IPS-15b (cell line): ENCODE measurements around the gene LENG9.

Experiments
- H3K27me3 ChIP-seq: one replicate; pipeline ENCODE4 v1.6.1; 2013; ENCODE audit warnings: low read length; ENCODE audit not compliant: control insufficient read depth, insufficient read depth
- H3K36me3 ChIP-seq: one replicate; pipeline ENCODE4 v1.6.1; 2013; ENCODE audit warnings: low read length; ENCODE audit not compliant: control insufficient read depth, insufficient read depth
- H3K4me1 ChIP-seq: one replicate; pipeline ENCODE4 v1.6.1; 2013; ENCODE audit warnings: mild to moderate bottlenecking, low read length; ENCODE audit not compliant: control insufficient read depth, insufficient read depth
- H3K4me3 ChIP-seq: one replicate; pipeline ENCODE4 v1.5.1; 2013; ENCODE audit warnings: low read depth, low read length
- H3K9ac ChIP-seq: one replicate; pipeline ENCODE4 v1.6.1; 2013; ENCODE audit warnings: low read depth, mild to moderate bottlenecking, low read length
- H3K9me3 ChIP-seq: one replicate; pipeline ENCODE4 v1.6.1; 2013; ENCODE audit warnings: mild to moderate bottlenecking, low read length; ENCODE audit not compliant: control insufficient read depth, insufficient read depth

Gene LENG9

DNA sequence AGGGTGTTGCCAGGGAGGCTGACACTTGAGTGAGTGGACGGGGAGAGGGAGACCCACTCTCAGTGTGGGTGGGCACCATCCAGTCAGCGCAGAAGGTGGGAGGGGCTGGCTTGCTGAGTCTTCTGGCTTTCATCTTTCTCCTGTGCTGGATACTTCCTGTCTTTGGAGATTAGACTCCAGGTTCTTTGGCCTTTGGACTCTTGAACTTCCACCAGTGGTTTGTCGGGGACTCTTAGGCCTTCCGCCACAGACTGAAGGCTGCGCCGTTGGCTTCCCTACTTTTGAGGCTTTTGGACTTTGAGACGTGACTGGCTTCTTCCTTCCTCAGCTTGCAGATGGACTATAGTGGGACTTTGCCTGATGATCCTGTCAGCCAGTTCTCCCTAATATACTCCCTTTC is 18.8 kb downstream of the LENG9 start:
- Histone ChIP-seq H3K27me3 (no peaks in the 10 kb centered on the region), H3K4me1 (peaks cover 3% of the 10 kb centered on the region), H3K9me3 (no peaks in the 10 kb centered on the region), H3K36me3 (no peaks in the 10 kb centered on the region), H3K4me3 (no peak overlapping the region), H3K9ac (no peak overlapping the region)

DNA sequence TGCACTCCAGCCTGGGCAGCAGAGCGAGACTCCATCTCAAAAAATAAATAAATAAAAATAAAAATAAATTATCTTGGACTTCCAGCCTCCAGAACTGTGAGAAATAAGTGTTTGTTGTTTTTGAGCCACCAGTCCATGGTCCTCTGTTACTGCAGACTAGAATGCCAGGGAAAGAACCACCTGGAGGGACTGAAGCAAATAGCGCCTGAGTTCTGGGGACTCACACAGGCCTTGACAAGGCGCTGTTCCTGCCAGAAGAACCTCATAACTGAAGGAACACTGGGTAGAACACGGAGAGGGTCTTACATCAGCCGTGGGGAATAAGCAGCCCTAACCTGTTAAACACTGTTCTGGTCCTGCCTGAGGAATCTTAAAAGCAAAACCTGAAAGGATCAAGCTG is 22.9 kb downstream of the LENG9 start:
- H3K27me3 ChIP-seq, result no peaks in the 10 kb centered on the region
- H3K9me3 ChIP-seq, result no peaks in the 10 kb centered on the region
- H3K4me3 ChIP-seq, result no peak overlapping the region
- H3K36me3 ChIP-seq, result no peaks in the 10 kb centered on the region
- no peak overlapping the region for H3K9ac ChIP-seq
- peaks cover 8% of the 10 kb centered on the region for H3K4me1 ChIP-seq

DNA sequence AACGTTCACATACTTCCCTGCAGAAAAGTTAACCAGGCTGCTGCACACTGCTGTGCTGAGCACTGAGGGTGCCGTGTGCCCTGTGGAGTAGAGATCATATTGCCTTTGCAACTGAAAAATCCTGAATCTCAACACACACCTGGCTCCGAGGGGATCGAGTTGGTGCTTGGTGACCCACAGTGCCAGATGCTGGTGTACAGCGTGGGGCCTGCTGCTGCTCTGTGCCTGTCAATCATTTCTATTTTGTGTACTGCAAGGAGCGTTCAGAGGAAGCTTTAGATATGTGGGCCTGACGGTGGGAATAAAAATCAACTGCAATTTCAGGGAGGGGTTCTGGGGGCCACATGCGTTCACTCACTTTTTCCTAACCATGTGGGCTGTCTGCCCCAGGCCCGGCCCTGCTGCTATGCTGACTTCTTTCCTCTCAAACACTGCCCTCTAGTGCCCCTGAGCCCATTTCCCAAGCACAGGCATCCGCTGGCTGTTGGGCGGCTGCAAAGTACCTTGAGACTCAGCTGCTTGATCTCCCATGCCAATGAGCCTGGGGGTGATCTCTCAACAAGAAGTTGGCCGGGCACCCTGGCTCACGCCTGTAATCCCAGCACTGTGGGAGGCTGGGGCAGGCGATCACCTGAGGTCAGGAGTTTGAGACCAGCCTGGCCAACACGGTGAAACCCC is 24.3 kb downstream of the LENG9 start:
- no peak overlapping the region for H3K9ac ChIP-seq
- peaks cover 14% of the 10 kb centered on the region for H3K4me1 ChIP-seq
- no peaks in the 10 kb centered on the region for H3K36me3 ChIP-seq

DNA sequence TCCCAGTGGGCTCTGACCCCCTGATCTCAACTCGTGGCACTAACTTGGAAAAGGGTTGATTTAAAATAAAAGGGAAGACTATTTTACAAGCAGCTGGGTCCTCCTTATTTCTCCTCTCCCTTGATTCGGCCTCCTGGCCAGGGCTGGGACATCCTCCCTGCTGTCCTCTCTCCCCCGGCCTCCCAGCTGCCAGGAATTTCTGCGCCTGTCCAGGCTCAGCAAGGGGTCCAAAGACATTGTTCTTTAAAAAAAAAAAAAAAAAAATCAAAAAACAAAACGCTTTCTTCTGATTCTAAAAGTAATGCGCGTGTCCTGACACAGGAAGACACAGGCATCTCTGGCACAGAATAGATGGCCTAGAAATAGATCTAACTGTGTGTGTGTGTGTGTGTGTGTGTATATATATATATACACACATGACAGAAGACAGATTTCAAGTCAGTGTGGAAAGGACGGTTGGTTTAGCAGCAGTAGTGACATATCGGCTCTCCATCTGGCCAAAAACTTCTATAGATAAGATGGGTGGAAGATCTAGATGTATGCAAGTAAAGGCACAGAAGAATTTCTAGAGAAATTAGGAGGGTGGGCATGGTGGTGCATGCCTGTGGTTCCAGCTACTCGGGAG is 26.8 kb downstream of the LENG9 start:
- no peak overlapping the region for H3K9ac ChIP-seq
- peak overlapping the region; percentile 43 for H3K4me3 ChIP-seq
- peaks cover 16% of the 10 kb centered on the region for H3K4me1 ChIP-seq
- peaks cover 2% of the 10 kb centered on the region for H3K27me3 ChIP-seq
- no peaks in the 10 kb centered on the region for H3K9me3 ChIP-seq
- H3K36me3 ChIP-seq, result peaks cover 4% of the 10 kb centered on the region

More for the DNA sequence above, 24.3 kb downstream of the LENG9 start:
- H3K4me3 ChIP-seq, result no peak overlapping the region
- H3K9me3 ChIP-seq, result no peaks in the 10 kb centered on the region
- no peaks in the 10 kb centered on the region for H3K27me3 ChIP-seq

DNA sequence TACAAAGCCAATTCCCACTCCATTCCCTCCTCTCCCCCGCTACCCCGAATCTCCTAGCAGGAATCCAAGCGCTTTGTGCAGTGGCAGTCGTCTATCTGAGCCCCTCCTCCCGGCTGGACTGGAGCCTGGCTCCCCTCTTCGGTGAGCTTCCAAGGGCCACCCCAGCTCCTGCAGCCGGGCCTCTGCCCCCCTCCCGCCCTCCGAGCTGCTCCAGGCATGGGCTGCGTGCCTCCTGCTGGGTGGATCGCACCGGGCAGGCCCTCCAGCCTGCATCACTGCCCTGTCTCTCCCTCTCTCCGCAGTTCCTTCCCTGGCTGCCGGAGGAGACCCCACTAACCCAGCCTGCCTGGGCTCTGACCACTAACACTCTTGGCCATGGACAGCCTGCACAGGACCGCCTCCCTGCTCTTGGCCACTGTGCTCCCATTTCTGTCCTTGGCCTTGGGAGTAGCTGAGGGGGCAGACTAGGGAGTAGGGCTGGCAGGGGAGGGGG is 27.5 kb downstream of the LENG9 start:
- H3K9me3 ChIP-seq, result no peaks in the 10 kb centered on the region
- H3K27me3 ChIP-seq, result peaks cover 2% of the 10 kb centered on the region
- H3K4me1 ChIP-seq, result peaks cover 16% of the 10 kb centered on the region
- no peak overlapping the region for H3K9ac ChIP-seq
- peak overlapping the region; percentile 43 for H3K4me3 ChIP-seq
- peaks cover 4% of the 10 kb centered on the region for H3K36me3 ChIP-seq

DNA sequence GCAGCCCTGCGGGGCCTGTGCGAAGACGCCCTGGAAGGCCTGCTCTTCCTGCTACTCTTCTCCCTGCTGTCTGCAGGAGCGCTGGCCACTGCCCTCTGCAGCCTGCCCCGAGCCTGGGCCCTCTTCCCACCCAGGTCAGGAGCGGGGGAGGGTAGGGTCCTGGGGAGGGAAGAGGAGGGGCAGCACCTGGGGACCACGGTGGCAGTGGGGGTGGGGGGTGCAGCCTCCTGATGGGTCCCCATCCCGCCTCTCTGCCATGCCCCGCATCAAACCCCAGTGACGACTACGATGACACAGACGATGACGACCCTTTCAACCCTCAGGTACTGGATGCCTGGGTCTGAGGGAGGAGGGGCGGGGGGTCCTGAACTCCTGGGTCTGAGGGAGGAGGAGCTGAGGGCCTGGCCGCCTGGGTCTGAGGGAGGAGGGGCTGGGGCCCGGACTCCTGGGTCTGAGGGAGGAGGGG is 28.0 kb downstream of the LENG9 start:
- peak overlapping the region; percentile 43 for H3K4me3 ChIP-seq
- peaks cover 2% of the 10 kb centered on the region for H3K27me3 ChIP-seq

DNA sequence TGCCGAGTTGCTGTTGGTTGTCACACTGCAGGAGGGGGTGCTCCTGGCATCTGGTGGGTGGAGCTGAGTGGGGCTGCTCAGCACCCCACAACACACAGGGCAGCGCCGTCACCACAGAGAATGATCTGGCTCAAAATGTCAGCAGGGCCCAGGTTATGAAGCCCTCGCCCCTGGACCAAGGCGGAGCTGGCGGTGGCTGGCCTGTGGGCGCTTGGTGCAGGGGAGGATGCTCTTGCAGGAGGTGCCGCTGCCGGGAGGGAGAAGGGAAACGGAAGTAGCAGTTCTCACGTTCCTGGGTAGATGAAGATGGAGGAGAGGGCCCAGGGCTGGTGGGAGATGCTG is 28.7 kb downstream of the LENG9 start:
- H3K27me3 ChIP-seq, result peaks cover 2% of the 10 kb centered on the region
- peaks cover 13% of the 10 kb centered on the region for H3K4me1 ChIP-seq
- peak overlapping the region; percentile 8 for H3K4me3 ChIP-seq
- H3K9ac ChIP-seq, result no peak overlapping the region
- no peaks in the 10 kb centered on the region for H3K9me3 ChIP-seq
- H3K36me3 ChIP-seq, result peaks cover 4% of the 10 kb centered on the region

More for the DNA sequence above, 28.0 kb downstream of the LENG9 start:
- peaks cover 16% of the 10 kb centered on the region for H3K4me1 ChIP-seq
- H3K36me3 ChIP-seq, result peaks cover 4% of the 10 kb centered on the region
- H3K9ac ChIP-seq, result no peak overlapping the region
- no peaks in the 10 kb centered on the region for H3K9me3 ChIP-seq

DNA sequence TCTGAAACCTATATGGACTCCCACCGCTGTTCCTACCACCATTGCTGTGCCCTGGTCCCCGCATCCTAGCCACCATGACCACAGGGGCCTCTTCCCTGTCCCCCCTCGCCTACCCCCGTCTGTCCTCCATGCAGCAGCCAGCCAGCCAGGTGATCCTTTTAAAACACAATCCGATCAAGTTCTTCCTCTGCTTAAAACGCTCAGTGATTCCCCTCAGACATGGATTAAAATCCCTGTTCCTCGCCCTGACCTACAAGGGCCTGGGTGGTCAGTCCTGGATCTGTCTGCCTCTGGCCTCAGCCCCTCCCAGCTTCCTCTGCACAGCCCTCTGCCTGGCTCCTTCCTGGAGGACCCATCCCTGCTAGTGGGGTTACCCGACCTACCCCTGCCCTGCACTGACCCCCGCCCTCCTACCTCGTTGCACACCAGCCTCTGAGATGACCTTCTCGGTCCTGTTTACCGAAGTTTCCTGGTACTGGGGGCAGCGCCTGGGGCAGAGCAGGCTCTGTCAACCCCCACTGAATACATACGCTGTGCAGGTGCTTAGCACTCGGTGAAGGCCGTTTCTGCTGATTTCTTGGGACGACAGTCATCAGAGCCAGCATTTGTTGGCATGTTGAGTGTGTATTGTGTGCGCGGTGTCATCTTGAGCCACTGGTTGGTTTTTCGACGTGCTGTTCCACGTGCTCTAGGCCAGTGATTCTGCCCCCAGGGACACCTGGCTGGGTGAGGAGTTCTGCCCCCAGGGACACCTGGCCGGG is 29.3 kb downstream of the LENG9 start:
- peaks cover 13% of the 10 kb centered on the region for H3K4me1 ChIP-seq
- H3K36me3 ChIP-seq, result peaks cover 4% of the 10 kb centered on the region
- H3K9ac ChIP-seq, result peak overlapping the region; percentile 26
- H3K4me3 ChIP-seq, result no peak overlapping the region
- H3K9me3 ChIP-seq, result no peaks in the 10 kb centered on the region
- H3K27me3 ChIP-seq, result peaks cover 2% of the 10 kb centered on the region

DNA sequence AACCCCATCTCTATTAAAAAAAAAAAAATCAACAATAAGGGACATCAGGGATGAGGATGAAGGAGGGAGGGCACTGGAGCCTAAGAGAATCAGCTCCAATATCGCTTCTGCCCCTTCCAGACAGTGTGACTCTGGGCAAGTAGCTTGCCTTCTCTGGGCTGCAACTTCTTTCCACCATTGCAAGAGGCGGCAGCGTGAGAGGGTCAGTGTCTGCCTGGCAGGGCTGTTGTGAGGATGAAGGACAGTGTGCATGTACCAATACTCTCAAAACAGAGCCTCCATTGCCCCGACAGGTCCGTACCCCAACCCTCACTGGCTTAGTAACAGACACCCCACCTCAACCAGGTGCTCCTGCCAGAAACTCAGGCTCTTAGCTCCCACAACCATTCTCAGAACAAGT is 29.9 kb downstream of the LENG9 start:
- Histone ChIP-seq H3K4me1 (peaks cover 9% of the 10 kb centered on the region), H3K9me3 (no peaks in the 10 kb centered on the region)

DNA sequence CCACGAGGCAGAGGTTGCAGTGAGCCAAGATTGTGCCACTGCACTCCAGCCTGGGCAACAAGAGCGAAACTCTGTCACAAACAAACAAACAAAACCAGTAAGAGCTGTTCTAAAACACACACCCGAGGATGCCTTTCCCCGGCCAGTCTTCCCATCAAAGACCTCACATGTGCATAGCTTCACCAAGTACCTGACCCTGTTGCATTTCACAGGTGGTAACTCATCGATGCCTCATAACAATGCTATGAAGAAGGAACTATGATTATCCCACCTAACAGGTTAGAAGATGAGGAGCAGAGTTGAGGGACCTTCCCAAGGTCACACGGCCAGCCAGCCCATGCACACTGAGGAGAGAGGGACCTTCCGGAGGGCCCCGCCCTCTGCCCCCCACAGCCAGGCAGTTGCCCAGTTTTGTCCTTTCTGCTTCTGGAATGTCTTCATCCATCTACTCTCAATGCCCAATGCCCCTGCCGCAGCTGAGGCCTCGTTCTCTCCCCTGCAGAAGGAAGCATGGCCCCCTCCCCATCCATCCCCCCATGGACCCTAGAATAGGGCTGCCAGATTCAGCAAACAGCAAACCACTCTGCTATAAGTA is 31.3 kb downstream of the LENG9 start:
- no peaks in the 10 kb centered on the region for H3K9me3 ChIP-seq
- peaks cover 4% of the 10 kb centered on the region for H3K36me3 ChIP-seq
- H3K4me1 ChIP-seq, result peaks cover 9% of the 10 kb centered on the region
- no peak overlapping the region for H3K9ac ChIP-seq
- H3K4me3 ChIP-seq, result no peak overlapping the region
- peaks cover 2% of the 10 kb centered on the region for H3K27me3 ChIP-seq

More for the DNA sequence above, 29.9 kb downstream of the LENG9 start:
- H3K36me3 ChIP-seq, result peaks cover 4% of the 10 kb centered on the region
- H3K27me3 ChIP-seq, result peaks cover 2% of the 10 kb centered on the region
- no peak overlapping the region for H3K9ac ChIP-seq
- no peak overlapping the region for H3K4me3 ChIP-seq

DNA sequence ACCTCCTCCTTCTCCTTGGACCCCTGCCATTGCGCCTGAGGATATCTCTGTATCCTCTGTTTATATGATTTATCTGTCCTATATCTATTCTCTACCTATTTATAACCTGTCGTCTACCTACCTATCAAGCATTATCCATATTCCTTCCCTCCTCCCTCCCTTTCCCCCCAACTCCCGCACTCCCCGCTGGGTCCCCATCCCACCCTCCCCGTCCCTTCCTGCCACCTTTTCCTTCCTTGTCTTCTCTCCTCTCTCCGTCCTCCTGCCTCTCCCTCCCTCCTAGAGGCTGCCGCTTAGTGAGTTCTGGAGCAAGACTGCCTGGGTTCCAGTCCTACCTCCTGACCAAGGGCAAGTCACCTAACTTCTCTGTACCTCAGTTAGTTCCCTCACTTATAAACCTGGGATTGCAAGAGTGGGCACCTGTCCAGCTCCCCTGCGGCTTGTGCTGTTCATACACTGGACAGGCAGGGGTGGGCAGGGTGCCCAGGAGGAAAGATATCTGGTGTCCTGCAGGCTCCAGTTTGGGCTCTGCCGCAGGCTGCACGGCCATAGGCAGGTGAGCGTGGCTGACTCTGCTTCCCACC is 32.2 kb downstream of the LENG9 start:
- peaks cover 7% of the 10 kb centered on the region for H3K36me3 ChIP-seq
- no peak overlapping the region for H3K9ac ChIP-seq
- peaks cover 2% of the 10 kb centered on the region for H3K27me3 ChIP-seq
- no peak overlapping the region for H3K4me3 ChIP-seq
- no peaks in the 10 kb centered on the region for H3K9me3 ChIP-seq
- H3K4me1 ChIP-seq, result peaks cover 9% of the 10 kb centered on the region
